ENCODE measurements around the gene FAM241B. TPM values are rescaled to one million over a fixed set of nuclear protein-coding genes. Genes with fewer than 3 reads are reported as not detected.

The FAM241B gene
- polyA plus RNA-seq, 1 donor from 2014 or later: 135 TPM

DNA sequence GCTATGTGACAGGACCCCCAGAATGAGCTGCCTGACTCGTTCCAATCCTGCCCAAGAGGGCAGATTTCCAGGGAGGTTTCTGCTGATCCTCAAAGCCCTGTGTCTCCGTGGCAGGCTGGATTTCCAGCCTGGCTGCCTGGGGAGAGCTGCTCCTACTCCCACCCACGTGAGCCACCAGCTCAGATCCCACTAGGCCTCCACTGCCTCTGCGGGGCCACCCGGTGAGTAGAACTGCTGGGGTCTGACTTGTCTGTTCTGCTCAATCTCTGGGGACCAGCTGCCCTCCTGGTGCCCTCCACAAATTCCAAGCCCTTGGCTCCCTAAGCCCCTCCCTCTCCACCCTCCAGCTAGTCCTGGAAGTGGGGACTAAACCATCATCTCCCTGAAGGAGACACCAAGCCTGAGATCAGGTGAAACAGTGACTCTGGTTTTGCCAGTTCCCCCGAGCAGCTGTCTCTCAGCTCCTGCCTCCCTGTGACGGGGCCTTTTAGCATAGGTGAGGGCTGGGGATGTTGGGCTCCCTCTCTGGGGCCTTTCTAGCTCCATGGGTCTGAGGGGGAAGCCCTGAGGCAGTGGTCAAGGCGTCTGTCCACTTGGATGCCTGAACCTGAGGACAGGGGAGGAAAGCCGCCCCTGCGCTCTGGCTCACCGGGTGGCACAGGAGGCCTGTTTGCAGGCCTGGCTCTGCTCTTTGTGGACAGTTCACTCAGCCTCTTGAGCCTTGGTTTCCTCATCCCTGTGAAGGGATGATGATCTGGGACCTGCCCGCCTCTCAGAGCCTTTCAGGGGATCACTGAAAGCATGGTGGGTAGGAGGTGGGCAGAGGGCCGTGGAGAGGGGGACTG is 5.6 kb downstream of the FAM241B start:
- no peak overlapping the region for H3K9ac ChIP-seq (ENCODE audit: low read length)
- peaks cover 12% of the 10 kb centered on the region for H3K79me2 ChIP-seq (replicated peaks; ENCODE audit: insufficient read depth, low read length)
- H3K27ac ChIP-seq (ENCODE audit: low read length): no peak overlapping the region
- no peak for TF ChIP-seq CTCF (IDR thresholded peaks at IDR 0.05; ENCODE audit: poor library complexity, severe bottlenecking)
- TF ChIP-seq EP300 (conservative IDR thresholded peaks at IDR 0.05; ENCODE audit: poor library complexity, severe bottlenecking): no peak
- TF ChIP-seq RAD21 (conservative IDR thresholded peaks at IDR 0.05): no peak
- no peak for TF ChIP-seq REST (IDR thresholded peaks at IDR 0.05; ENCODE audit: borderline replicate concordance)
- TF ChIP-seq POLR2AphosphoS5 (IDR thresholded peaks at IDR 0.05): no peak
- no peak for TF ChIP-seq SMC3 (conservative IDR thresholded peaks at IDR 0.05; ENCODE audit: poor library complexity)
- TF ChIP-seq EZH2 (IDR thresholded peaks at IDR 0.05; ENCODE audit: borderline replicate concordance, insufficient read depth, low read length, poor library complexity, severe bottlenecking): no peak
- TF ChIP-seq MXI1 (conservative IDR thresholded peaks at IDR 0.05; ENCODE audit: poor library complexity, severe bottlenecking): no peak
- TF ChIP-seq TAF1 (IDR thresholded peaks at IDR 0.05; ENCODE audit: low read depth): no peak
- H3K9me3 ChIP-seq (ENCODE audit: low read length): no peaks in the 10 kb centered on the region
- H4K20me1 ChIP-seq (ENCODE audit: insufficient read depth): no peaks in the 10 kb centered on the region
- H3K9me2 ChIP-seq (ENCODE audit: insufficient read depth, low read length): no peaks in the 10 kb centered on the region
- H3F3A ChIP-seq (ENCODE audit: insufficient read depth, low read length, poor library complexity, severe bottlenecking): no peaks in the 10 kb centered on the region
- no peaks in the 10 kb centered on the region for H3K36me3 ChIP-seq (ENCODE audit: insufficient read depth, low read length)
- H3K4me3 ChIP-seq (ENCODE audit: low read length): no peak overlapping the region
- H2AFZ ChIP-seq (ENCODE audit: low read depth, low read length): no peak overlapping the region
- no peaks in the 10 kb centered on the region for H3K27me3 ChIP-seq (ENCODE audit: insufficient read depth, low read depth, low read length)
- no peak overlapping the region for H3K4me2 ChIP-seq (ENCODE audit: low read length)

DNA sequence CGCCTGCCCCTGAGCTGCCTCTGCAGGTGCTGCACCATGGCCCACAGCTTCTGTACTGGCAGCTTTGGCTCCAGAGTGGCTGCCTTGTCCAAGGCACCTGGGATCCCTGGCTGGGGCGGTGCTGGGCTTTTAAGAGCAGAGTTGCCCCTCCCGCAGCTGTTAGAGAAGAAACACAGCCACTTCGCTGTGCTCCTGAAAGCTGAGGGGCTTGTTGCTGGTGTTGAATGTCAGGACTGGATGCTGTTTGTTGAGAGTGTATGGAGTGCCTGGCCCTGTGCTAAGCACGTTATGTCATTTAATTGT is 6.2 kb downstream of the FAM241B start:
- Histone ChIP-seq H4K20me1 (ENCODE audit: insufficient read depth) (no peaks in the 10 kb centered on the region), H3K4me2 (ENCODE audit: low read length) (no peak overlapping the region), H3F3A (ENCODE audit: insufficient read depth, low read length, poor library complexity, severe bottlenecking) (no peaks in the 10 kb centered on the region), H2AFZ (ENCODE audit: low read depth, low read length) (no peak overlapping the region), H3K27ac (ENCODE audit: low read length) (no peak overlapping the region), H3K9ac (ENCODE audit: low read length) (no peak overlapping the region), H3K9me3 (ENCODE audit: low read length) (no peaks in the 10 kb centered on the region), H3K9me2 (ENCODE audit: insufficient read depth, low read length) (no peaks in the 10 kb centered on the region), H3K27me3 (ENCODE audit: insufficient read depth, low read depth, low read length) (no peaks in the 10 kb centered on the region), H3K36me3 (ENCODE audit: insufficient read depth, low read length) (no peaks in the 10 kb centered on the region), H3K79me2 (replicated peaks; ENCODE audit: insufficient read depth, low read length) (peaks cover 6% of the 10 kb centered on the region), H3K4me3 (ENCODE audit: low read length) (no peak overlapping the region)
- TF ChIP-seq REST (IDR thresholded peaks at IDR 0.05; ENCODE audit: borderline replicate concordance) (no peak), EP300 (conservative IDR thresholded peaks at IDR 0.05; ENCODE audit: poor library complexity, severe bottlenecking) (no peak), SMC3 (conservative IDR thresholded peaks at IDR 0.05; ENCODE audit: poor library complexity) (no peak), CTCF (IDR thresholded peaks at IDR 0.05; ENCODE audit: poor library complexity, severe bottlenecking) (no peak), MXI1 (conservative IDR thresholded peaks at IDR 0.05; ENCODE audit: poor library complexity, severe bottlenecking) (no peak), TAF1 (IDR thresholded peaks at IDR 0.05; ENCODE audit: low read depth) (no peak), EZH2 (IDR thresholded peaks at IDR 0.05; ENCODE audit: borderline replicate concordance, insufficient read depth, low read length, poor library complexity, severe bottlenecking) (no peak), RAD21 (conservative IDR thresholded peaks at IDR 0.05) (no peak), POLR2AphosphoS5 (IDR thresholded peaks at IDR 0.05) (no peak)
